ENCODE data around the gene RINL.

RINL gene

GRCh38 chr19:38877781-38878574, at the start of gene RINL:
Gene RINL, minus strand, starts transcription at chr19:38878275. Its CDS starts 1,533 bp downstream, at chr19:38876742.
- DNase-seq (ENCODE audit: low read depth, low spot score): no peak

GRCh38 chr19:38924388-38924787, 46.3 kb upstream of the RINL start:
- DNase-seq (ENCODE audit: low read depth, low spot score): no peak
- no peak overlapping the region for H3K27ac ChIP-seq

More at GRCh38 chr19:38877781-38878574, at the start of gene RINL:
- H3K27ac ChIP-seq: peak within 1 kb of the TSS; percentile 44

GRCh38 chr19:38922482-38922881, 44.4 kb upstream of the RINL start:
- DNase-seq (ENCODE audit: low read depth, low spot score): no peak

GRCh38 chr19:38921420-38922274, 43.6 kb upstream of the RINL start:
- no peak overlapping the region for H3K27ac ChIP-seq

More at GRCh38 chr19:38922482-38922881, 44.4 kb upstream of the RINL start:
- H3K27ac ChIP-seq: no peak overlapping the region

GRCh38 chr19:38920602-38921419, 42.7 kb upstream of the RINL start:
- no peak for DNase-seq (ENCODE audit: low read depth, low spot score)
- H3K27ac ChIP-seq: no peak overlapping the region

More at GRCh38 chr19:38921420-38922274, 43.6 kb upstream of the RINL start:
- DNase-seq (ENCODE audit: low read depth, low spot score): no peak

- DNase-seq (ENCODE audit: low read depth, low spot score): no peak
- H3K27ac ChIP-seq: no peak overlapping the region
These were observed 41.9 kb upstream of the RINL start for GRCh38 chr19:38919837-38920601.

- H3K27ac ChIP-seq: no peak overlapping the region
- no peak for DNase-seq (ENCODE audit: low read depth, low spot score)
These were observed 40.5 kb upstream of the RINL start for GRCh38 chr19:38918526-38918925.

GRCh38 chr19:38917921-38918491, 39.9 kb upstream of the RINL start:
- no peak overlapping the region for H3K27ac ChIP-seq
- DNase-seq (ENCODE audit: low read depth, low spot score): no peak

- DNase-seq (ENCODE audit: low read depth, low spot score): no peak
- no peak overlapping the region for H3K27ac ChIP-seq
These were observed 39.4 kb upstream of the RINL start for GRCh38 chr19:38917516-38917915.

GRCh38 chr19:38915329-38916321, 37.5 kb upstream of the RINL start:
- no peak for DNase-seq (ENCODE audit: low read depth, low spot score)
- H3K27ac ChIP-seq: no peak overlapping the region

- no peak for DNase-seq (ENCODE audit: low read depth, low spot score)
- H3K27ac ChIP-seq: no peak overlapping the region
These were observed 35.9 kb upstream of the RINL start for GRCh38 chr19:38913958-38914357.

- no peak overlapping the region for H3K27ac ChIP-seq
- no peak for DNase-seq (ENCODE audit: low read depth, low spot score)
These were observed 34.8 kb upstream of the RINL start for GRCh38 chr19:38912600-38913514.

GRCh38 chr19:38911388-38912001, 33.4 kb upstream of the RINL start:
- no peak for DNase-seq (ENCODE audit: low read depth, low spot score)
- no peak overlapping the region for H3K27ac ChIP-seq

- H3K27ac ChIP-seq: no peak overlapping the region
- DNase-seq (ENCODE audit: low read depth, low spot score): no peak
These were observed 32.4 kb upstream of the RINL start for GRCh38 chr19:38910488-38910887.

GRCh38 chr19:38908911-38909310, 30.8 kb upstream of the RINL start:
- DNase-seq (ENCODE audit: low read depth, low spot score): no peak
- no peak overlapping the region for H3K27ac ChIP-seq

GRCh38 chr19:38907670-38908069, 29.6 kb upstream of the RINL start:
- no peak for DNase-seq (ENCODE audit: low read depth, low spot score)

GRCh38 chr19:38907227-38907626, 29.2 kb upstream of the RINL start:
- DNase-seq (ENCODE audit: low read depth, low spot score): no peak
- no peak overlapping the region for H3K27ac ChIP-seq

More at GRCh38 chr19:38907670-38908069, 29.6 kb upstream of the RINL start:
- no peak overlapping the region for H3K27ac ChIP-seq

Data from epithelial cell of prostate (primary cell).